Duodenal mucosa (tissue), 2 donors: ENCODE results near the gene RBFA.

Experiments
- H3K27ac ChIP-seq: one replicate; pipeline ENCODE4 v1.7.0; 2013; ENCODE audit warnings: low read depth, low read length
- H3K27me3 ChIP-seq, 2 donors: one replicate each; pipeline ENCODE4 v1.7.0; 2013; ENCODE audit warnings: low read length in 2 of 2, control low read depth in 1 of 2; ENCODE audit not compliant: insufficient read depth in 2 of 2, control insufficient read depth in 1 of 2
- H3K36me3 ChIP-seq, 2 donors: one replicate each; pipeline ENCODE4 v1.7.0; 2013; ENCODE audit warnings: low read length in 2 of 2, control low read depth in 1 of 2; ENCODE audit not compliant: insufficient read depth in 2 of 2, control insufficient read depth in 1 of 2
- H3K4me1 ChIP-seq, 2 donors: one replicate each; pipeline ENCODE4 v1.7.0; 2013; ENCODE audit warnings: low read length in 2 of 2, control low read depth in 1 of 2; ENCODE audit not compliant: insufficient read depth in 2 of 2, control insufficient read depth in 1 of 2
- H3K4me3 ChIP-seq, 2 donors: one replicate each; pipeline ENCODE4 v1.7.0; 2013; ENCODE audit warnings: low read length in 2 of 2, low read depth in 1 of 2
- H3K9ac ChIP-seq, 2 donors: one replicate each; pipeline ENCODE4 v1.7.0; 2013; ENCODE audit warnings: low read length in 2 of 2, low read depth in 1 of 2
- H3K9me3 ChIP-seq, 2 donors: one replicate each; pipeline ENCODE4 v1.7.0; 2013; ENCODE audit warnings: low read length in 2 of 2, control low read depth in 1 of 2; ENCODE audit not compliant: control insufficient read depth in 1 of 2

RBFA gene

DNA sequence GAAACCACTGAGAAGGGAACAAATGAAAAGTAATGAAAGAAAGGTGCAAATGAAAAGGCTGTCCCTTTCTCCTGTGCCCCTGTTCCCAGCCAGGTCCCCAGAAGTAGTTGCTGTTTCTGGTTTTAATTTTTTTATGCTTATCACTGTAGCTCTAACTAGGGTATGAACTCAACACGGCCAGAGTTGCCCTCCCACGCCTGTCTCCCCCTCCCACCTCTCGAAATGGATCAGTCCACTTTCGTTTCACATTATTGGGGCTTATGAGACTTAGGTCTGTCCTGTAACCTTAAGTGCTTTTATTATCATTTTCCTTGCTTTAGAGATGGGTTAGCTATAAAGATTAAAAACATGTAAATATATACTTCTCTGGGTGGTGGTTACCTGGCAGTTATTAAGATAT, 8.6 kb downstream of the RBFA start:
- Histone ChIP-seq H3K4me3 (no peak overlapping the region), H3K27me3 (no peaks in the 10 kb centered on the region), H3K9me3 (no peaks in the 10 kb centered on the region), H3K9ac (no peak overlapping the region), H3K27ac (no peak overlapping the region), H3K36me3 (peaks cover 6 to 64% of the 10 kb centered on the region in 2 donors), H3K4me1 (no peaks in the 10 kb centered on the region)

DNA sequence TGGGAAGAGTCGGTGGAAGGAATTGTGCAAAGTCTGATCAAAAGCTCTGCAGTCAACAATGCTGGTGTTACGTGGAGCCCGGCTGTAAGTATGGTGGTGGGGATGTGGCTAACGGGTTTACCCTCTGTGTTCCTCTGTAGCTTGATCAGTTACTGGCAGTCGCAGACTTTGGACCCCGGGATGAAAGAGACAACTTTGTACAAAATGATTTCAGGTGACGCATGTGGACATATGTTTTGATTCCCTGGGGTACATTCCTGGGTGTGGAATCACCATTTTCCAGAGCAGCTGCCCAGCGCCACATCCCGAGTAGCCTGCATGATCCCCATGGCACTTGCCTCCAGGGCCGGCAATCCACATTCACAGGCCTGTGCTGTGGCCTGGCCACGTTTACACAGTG, 9.8 kb downstream of the RBFA start:
- H3K9me3 ChIP-seq, result no peaks in the 10 kb centered on the region
- peaks cover 4 to 59% of the 10 kb centered on the region in 2 donors for H3K36me3 ChIP-seq
- H3K4me1 ChIP-seq, result no peaks in the 10 kb centered on the region

DNA sequence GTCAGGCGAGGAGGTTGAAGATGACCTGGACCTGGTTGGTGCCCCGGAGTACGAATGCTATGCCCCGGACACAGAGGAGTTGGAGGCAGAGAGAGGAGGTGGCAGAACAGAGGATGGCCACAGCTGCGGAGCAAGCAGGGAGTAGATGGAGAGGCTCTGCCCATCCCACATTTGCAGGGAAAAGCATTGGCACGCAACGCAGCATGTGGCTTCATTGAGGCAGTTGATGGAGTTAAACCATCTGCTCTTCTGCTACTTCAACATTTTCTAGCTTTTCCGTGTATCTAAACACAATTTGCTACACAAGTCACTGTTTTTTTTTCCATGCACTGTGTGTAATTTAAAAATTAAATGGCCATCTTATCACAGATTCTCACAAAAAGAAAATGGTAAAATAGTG, 11.8 kb downstream of the RBFA start:
- Histone ChIP-seq H3K27ac (no peak overlapping the region), H3K4me3 (no peak overlapping the region), H3K36me3 (peaks cover 7 to 56% of the 10 kb centered on the region in 2 donors), H3K27me3 (no peaks in the 10 kb centered on the region), H3K9me3 (peaks cover 4 to 6% of the 10 kb centered on the region in 2 donors), H3K4me1 (no peaks in the 10 kb centered on the region), H3K9ac (no peak overlapping the region)

More for the DNA sequence above, 9.8 kb downstream of the RBFA start:
- no peak overlapping the region for H3K27ac ChIP-seq
- no peak overlapping the region for H3K4me3 ChIP-seq
- H3K9ac ChIP-seq, result no peak overlapping the region
- no peaks in the 10 kb centered on the region for H3K27me3 ChIP-seq

DNA sequence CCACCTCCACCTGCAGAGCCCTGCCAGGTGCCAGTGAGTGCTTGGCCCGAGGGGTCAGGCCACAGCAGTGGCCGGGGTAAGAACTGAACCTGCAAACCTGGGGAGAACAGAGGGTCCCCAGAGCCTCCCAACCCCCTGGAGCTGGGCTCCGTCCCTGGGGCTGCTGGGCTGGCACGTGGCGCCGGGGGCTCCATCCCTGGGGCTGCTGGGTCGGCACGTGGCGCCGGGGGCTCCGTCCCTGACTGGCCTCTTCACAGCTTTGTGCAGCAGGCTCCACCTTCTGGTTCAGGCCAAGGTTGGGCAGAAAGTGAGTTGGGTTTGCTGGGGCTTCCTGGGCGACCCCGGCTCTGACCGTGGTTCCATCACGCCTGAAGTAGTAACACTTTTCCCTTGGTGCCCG, 12.2 kb downstream of the RBFA start:
- Histone ChIP-seq H3K9ac (no peak overlapping the region), H3K4me1 (no peaks in the 10 kb centered on the region), H3K27ac (no peak overlapping the region), H3K9me3 (peaks cover 7% of the 10 kb centered on the region in 2 donors), H3K27me3 (no peaks in the 10 kb centered on the region), H3K36me3 (peaks cover 8 to 54% of the 10 kb centered on the region in 2 donors), H3K4me3 (no peak overlapping the region)

DNA sequence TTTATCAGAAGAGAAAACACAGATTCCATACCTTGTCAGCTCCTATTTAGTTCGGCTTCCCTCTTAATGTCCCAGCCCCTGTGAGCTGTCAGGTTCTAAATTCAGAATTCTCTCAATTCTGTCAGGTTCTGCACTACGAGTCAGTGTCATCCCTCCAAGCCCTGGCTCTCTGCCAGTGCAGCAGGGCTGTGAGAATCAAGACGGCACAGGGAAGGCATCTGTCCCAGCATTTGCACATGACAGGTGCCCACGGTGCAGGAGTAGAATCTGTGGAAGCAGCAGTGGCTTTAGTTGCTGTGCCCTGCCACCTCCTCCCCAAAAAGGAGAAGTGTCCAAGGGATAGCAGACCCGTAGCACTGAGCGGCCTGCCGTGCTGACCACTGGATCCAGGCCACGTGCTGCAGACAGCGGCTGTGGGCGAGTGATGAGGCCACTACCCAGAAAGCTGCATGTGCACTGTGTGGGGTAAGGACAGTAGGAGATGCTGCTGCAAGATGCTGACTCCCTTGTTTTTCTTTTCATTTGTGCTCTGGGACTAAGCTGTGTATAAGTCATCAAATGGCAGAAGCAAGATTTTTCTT, 12.8 kb downstream of the RBFA start:
- Histone ChIP-seq H3K4me1 (no peaks in the 10 kb centered on the region), H3K36me3 (peaks cover 8 to 52% of the 10 kb centered on the region in 2 donors), H3K4me3 (no peak overlapping the region), H3K9me3 (peaks cover 9 to 13% of the 10 kb centered on the region in 2 donors), H3K9ac (no peak overlapping the region), H3K27me3 (no peaks in the 10 kb centered on the region), H3K27ac (no peak overlapping the region)

DNA sequence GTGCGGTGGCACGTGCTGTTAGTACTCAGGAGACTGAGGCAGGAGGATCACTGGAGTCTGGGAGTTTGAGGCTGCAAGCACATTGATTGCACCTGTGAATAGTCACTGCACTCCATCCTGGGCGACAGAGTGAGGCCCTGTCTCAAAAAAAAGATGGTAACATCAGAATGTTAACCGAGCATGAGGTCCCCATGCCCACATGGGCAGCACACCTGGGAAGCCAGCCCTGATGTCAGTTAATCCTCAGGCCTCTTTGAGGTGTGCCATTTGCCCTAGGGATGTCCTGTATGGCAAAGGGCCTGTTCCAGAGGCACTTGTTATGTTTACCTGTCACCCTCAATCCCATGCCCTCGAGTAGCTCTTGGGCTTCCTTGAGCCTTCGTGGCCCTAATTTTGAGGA, 16.6 kb downstream of the RBFA start:
- Histone ChIP-seq H3K4me3 (no peak overlapping the region), H3K9ac (no peak overlapping the region), H3K27ac (no peak overlapping the region), H3K4me1 (no peaks in the 10 kb centered on the region), H3K36me3 (peaks cover 8 to 27% of the 10 kb centered on the region in 2 donors), H3K27me3 (no peaks in the 10 kb centered on the region), H3K9me3 (peaks cover 20 to 34% of the 10 kb centered on the region in 2 donors)

DNA sequence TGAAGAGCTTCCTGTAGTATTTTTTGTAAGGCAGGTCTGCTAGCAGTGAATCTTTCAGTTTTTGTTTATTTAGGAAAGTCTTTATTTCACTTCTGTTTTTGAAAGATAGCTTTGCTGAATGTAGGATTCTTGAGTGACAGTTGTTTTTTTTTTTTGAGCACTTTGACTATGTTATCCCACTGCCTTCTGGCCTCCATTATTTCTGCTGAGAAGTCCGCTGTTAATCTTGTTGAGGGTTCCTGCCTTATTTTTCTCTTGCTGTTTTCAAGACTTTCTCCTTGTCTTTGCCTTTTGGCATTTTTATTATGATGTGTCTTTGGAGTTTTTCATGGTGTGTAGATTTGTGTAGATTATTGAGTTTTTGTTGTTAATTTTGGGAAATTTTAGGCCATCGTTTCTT, 21.9 kb downstream of the RBFA start:
- Histone ChIP-seq H3K27me3 (no peaks in the 10 kb centered on the region), H3K4me3 (no peak overlapping the region), H3K27ac (no peak overlapping the region), H3K36me3 (peaks cover 0 to 1% of the 10 kb centered on the region in 2 donors), H3K4me1 (no peaks in the 10 kb centered on the region), H3K9ac (no peak overlapping the region), H3K9me3 (peaks cover 20 to 33% of the 10 kb centered on the region in 2 donors)

DNA sequence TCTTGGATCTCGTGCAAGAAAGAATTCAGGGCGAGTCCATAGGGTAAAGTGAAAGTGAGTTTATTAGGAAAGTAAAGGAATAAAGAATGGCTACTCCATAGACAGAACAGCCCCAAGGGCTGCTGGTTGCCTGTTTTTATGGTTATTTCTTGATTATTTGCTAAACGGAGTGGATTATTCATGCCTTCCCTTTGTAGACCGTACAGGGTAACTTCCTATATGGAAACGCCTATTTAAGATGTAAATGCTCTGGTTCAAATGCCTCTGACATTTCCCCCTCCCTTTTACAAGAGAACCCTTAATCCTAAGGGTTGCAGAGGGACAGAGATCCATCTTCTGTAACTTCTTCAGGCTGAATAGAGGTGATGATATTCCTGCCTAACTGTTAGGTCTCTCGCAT, 25.7 kb downstream of the RBFA start:
- Histone ChIP-seq H3K9me3 (peaks cover 4 to 13% of the 10 kb centered on the region in 2 donors), H3K36me3 (no peaks in the 10 kb centered on the region), H3K4me3 (no peak overlapping the region), H3K4me1 (no peaks in the 10 kb centered on the region), H3K9ac (no peak overlapping the region), H3K27ac (no peak overlapping the region), H3K27me3 (no peaks in the 10 kb centered on the region)

DNA sequence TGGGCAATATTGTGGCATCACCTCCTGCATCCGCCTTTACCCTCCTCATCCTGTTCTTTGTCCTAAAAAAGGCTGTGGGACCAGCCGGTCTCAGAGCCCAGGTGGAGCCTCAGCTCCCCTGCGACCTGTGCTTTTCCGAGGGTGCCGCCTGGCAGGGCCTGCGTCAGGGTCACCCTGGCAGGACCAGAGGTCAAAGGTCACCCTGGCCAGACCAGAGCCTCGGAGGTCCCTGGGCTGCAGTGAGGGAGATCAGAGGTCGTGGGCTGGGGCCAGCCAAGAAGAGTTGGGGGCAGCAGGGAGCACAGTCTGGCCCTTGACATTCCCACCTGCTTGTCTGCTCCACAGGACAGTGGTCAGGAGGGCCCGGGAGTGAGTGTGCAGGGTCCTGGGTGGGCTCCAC, 31.5 kb downstream of the RBFA start:
- Histone ChIP-seq H3K36me3 (no peaks in the 10 kb centered on the region), H3K9ac (no peak overlapping the region), H3K9me3 (no peaks in the 10 kb centered on the region), H3K27ac (no peak overlapping the region), H3K4me3 (no peak overlapping the region), H3K27me3 (no peaks in the 10 kb centered on the region), H3K4me1 (no peaks in the 10 kb centered on the region)

DNA sequence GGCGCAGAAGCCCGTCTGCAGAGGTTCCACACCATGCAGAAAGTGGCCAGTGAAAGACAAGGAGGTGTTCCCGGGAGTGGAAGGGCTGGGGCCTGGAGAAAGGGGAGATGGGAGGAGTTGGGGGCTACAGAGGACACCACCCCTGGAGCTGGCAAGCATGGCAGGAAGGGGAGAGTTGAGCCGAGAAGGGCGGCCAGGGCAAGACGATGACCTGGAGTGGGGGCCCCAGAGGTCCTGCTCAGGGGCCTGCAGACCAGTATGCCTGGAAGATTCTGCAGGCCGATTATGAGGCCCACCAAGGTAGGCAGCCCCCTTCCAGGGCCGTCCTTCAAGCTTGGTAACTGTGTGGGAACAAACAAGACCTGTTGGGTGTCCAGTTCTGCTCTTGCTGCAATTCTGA, 33.1 kb downstream of the RBFA start:
- Histone ChIP-seq H3K4me1 (no peaks in the 10 kb centered on the region), H3K9ac (no peak overlapping the region), H3K9me3 (no peaks in the 10 kb centered on the region), H3K36me3 (no peaks in the 10 kb centered on the region), H3K4me3 (no peak overlapping the region), H3K27me3 (no peaks in the 10 kb centered on the region), H3K27ac (no peak overlapping the region)

DNA sequence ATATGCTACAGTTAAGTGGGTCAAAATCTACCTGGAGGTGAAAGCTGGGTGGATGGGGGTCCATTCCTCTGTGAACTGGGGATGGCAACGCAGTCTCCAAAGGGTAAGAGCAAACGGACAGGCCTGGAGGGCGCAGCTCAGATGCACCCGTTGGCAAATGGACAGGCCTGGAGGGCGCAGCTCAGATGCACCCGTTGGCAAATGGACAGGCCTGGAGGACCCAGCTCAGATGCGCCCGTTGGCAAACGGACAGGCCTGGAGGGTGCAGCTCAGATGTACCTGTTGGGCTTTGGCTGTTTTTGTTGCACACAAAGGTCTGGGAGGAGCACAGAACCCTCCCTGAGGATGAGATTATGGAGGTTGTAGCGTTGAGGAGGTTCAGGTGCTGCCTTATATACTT, 33.7 kb downstream of the RBFA start:
- Histone ChIP-seq H3K36me3 (no peaks in the 10 kb centered on the region), H3K27me3 (no peaks in the 10 kb centered on the region), H3K9ac (no peak overlapping the region), H3K4me3 (no peak overlapping the region), H3K9me3 (no peaks in the 10 kb centered on the region), H3K4me1 (no peaks in the 10 kb centered on the region), H3K27ac (no peak overlapping the region)
